ENCODE results near the gene PRTG.
"Not testable (repeated sequence)": the region's sequence is repeated elsewhere in the genome, so short reads cannot be mapped to it uniquely, and the experiment has no call there.

Gene PRTG

DNA sequence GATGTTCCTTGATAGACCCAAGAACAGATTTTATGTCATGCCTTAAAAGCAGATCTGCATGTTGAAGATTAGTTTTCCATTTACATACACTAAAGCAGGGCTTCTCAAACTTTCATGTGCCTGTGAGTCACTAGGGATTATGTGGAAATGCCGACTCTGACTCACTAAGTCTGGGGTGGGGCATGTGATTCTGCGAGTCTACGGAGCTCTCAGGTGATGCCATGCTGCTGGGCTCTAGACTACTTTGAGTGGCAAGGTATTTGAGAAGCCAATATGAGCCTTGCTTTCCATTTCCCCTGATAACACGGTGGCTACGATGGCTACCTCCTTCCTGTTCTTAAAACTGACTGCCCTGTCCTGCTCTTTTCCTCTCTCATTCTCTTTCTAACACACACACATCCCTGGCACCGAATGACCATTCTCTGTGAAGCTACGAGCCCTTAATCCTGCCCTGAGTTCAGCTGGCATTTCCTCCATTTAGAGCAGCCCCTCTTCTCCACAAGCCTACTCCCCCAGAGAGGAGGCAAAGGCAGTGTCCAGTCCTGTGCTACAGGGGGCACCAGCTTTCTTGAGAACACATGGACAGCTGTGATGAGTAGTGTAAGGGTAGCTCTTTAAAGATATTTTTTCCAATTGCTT, 115.1 kb downstream of the PRTG start:
- DNase-seq = no peak

DNA sequence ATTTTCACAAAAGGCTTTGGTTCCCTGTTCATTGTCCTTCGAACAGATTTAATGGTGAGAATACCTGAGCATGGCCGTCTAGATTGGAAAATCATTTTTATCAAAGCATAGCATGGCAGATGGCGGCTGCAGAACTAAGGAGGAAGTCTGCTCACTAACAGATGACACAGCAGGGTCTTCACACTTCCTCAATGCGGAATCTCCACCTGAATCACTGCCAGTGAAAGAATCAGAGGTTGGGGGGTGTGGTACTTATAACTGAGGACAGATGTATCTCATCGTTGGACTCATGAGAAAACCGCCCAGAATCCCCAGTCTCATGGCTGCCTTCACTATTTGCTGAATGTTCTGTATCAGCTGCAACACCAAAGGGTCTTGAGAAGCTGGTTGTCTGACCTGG, 123.2 kb downstream of the PRTG start:
- DNase-seq = no peak

DNA sequence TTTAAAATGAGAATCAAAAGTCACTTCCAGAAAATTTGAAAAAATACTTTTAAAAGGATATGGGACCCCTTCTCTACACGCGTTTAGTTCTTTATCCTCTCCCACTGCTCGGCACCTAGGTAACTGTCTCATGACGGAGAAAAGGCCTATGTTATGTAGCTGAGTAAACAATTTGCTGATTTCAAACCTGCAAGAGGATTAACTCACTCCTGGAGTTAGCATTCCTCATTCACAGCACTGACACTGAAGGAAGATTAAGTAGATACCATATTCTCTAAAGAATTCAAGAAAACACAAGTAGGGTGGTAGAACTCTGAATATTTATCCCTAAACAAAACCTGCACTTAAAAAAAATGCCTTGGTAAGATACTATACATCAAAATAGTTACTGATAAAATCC, 124.6 kb downstream of the PRTG start:
- DNase-seq = no peak

DNA sequence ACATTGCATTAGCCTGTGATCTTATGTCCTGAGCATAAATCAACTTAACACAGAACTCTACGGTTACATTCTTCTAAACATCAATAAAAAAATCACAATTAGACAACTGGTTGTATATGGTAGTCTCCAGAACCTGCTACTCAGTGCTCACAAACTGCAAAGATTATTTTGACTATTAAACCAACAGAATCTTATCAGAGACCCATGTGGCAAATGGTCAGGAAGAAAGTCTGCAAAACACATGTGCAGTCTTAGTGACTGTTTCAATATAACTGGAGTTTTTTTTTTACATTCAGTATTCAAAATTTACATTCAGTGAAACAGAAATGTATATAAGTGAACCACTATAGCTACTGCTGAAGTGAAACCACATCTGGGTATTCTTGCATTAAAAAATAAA, 127.5 kb downstream of the PRTG start:
- DNase-seq = no peak

DNA sequence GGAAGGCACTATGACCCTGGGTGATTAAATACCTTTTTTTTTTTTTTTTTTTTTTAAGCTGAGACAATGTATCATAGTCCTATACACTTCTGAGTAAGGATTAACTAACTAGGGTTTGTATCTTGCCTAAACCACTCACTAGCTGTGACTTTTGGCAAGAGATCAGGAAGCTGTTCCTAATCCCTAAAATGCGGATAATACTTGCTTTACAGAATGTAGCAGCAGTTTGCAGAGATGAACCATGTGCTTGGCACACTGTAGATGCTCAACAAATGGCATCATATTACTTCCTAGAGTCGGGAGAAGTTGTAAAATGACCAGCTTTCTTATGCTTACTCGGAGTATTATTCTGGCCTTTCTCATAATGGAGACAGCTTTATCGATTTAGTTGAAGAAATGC, 129.2 kb downstream of the PRTG start:
- DNase-seq = no peak

DNA sequence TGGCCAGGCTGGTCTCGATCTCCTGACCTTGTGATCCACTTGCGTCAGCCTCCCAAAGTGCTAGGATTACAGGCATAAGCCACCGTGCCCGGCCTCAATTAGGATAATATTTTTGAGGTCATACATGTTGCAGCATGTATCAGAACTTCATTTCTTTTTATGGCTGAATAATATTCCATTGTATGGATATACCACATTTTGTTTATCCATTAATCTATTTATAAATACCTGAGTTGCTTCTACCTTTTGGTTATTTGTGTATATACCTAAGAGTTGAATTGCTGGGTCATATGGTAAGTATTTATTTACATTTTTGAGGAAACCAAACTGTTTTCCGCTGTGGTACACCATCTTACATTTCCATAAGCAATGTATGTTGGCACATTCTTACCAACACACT, 136.7 kb downstream of the PRTG start:
- DNase-seq = no peak

DNA sequence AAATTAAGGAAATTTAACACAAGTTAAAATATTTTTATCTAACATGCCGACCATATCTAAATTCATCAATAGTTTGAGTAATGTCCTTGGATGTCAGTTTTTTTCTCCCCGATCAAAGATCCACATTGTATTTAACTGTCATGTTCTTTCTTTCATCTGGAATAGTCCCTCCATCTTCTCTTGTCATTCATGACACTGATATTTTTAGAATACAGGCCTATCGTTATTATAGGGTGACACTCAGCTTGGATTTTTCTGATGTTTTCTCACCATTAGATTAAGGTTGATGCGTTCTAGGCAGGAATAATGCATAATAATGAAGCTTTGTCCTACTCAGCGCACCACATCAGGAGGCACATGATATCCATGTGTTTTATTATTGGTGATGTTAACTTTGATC, 141.6 kb downstream of the PRTG start:
- DNase-seq = no peak

DNA sequence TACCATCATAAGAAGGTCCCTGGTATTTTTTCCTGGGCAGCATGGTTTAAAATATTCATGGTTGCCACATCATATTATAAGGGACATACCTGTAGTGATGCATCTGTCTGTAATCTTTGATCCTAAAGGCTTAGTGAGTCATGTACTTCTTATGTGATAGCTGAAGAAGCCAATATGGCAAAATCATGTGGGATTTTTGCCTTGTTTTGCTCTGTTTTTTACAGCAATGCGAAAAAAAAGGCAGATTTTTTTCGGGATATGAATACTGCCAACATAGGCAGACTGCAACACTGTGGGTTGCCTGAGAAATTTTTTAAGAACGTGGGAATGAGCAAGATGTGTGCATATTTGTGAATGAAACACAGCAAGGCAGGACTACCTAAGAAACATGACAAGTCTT, 143.5 kb downstream of the PRTG start:
- no peak for DNase-seq

DNA sequence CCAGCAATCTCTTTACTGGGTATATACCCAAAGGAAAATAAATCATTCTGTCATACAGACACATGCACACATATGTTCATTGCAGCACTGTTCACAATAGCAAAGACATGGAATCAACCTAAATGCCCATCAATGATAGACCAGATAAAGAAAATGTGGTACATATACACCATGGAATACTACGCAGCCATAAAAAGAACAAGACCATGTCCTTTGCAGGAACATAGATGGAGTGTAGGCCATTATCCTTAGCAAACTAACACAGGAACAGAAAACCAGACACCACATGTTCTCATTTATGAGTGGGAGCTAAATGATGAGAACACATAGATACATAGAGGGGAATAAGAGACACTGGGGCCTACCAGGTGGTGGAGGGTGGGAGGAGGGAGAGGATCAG, 149.9 kb downstream of the PRTG start:
- not testable (repeated sequence) for DNase-seq

DNA sequence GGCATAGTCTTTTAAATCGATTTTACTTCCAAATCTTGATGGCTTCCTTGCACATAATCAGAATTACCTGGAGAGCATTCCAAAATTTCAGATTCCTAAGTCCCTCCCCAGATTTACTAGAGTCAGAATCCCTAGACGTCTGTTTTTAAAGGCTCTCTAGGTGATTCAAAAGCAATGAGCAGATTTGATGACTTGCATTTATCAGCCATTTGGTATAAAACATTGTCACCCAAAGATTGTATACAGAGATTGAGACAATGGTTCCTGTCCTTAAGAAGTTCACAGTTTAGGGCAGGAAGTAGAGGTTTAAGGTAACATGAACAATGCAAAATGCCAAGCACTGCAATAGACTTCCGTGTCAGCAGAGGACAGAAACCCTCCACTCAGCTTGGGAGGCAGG, 152.2 kb downstream of the PRTG start:
- DNase-seq = no peak

DNA sequence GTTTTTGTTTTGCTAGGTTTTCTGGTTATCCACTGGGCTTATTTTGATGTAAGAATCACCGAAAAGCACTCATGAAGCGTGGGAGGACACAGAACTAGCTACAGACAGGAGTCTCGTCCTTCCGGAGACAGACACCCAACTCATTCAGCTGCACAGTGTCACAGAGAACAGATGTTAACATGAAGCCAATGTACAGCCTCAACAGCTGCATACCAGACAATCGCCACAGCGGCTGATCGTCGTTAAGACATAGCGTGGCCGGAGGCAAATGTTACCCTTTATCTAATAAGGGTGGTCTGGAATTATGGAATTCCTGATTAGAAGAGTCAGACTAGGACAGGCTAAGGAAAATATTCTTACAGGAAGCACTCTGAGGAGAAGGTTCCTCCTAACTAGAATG, 153.7 kb downstream of the PRTG start:
- no peak for DNase-seq

DNA sequence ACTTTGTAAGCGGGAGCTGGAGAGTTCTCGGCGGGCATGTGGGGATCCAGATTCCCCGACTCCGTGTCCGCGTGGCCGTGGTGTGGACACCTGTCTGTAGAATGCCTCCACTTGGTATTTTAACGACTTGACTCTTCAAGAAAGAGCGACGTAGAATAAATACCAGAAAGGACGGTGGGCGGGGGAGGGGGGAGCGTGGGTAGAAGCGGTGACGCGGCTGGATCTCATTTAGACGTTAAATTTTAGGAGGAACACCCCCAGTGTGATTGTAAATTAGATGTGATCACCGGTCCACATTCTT, 154.2 kb downstream of the PRTG start:
- no peak for DNase-seq

DNA sequence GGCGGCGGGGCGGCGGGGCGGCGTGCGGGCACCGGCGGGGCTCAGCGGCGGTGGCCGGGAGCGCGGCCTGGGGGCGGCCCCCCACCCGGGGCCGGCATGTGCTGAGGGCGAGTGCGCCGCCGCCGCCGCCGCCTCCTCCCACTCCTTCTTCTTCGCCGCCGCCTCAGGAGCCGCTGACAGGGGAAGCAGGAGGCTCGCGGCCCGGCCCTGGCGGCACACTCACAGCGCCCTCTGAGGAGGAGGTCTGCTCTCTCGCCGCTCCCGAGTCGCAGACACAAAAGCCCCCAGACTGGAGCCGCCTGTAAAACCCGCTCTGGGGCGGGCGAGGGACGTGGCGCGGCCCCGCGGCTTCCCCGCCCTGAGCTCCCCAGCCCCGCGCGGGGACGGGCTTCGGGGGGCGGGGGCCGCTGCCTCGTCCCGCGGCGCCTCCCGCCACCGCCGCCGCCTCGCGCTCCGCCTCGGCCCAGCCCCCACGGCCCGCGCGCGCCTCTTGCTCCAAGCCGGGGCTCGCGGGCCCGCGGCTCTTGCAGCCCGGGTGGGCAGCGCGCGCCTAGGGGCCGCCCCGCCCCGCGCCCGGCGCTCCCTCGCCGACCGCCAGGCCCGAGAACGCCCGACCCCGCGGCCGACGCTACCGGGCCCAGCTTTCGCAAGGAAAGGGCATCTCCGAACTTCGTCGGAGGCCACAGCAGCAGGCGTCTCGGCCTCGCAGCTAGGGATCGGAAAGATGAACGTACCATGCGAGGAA, 154.7 kb downstream of the PRTG start, which contains the start of gene PYGO1:
TSS of gene PYGO1 (minus strand) at position 276 of the 745 bp plus-strand sequence. CDS start 462 bp downstream, outside the sequence.
- DNase-seq = peak; percentile 48

DNA sequence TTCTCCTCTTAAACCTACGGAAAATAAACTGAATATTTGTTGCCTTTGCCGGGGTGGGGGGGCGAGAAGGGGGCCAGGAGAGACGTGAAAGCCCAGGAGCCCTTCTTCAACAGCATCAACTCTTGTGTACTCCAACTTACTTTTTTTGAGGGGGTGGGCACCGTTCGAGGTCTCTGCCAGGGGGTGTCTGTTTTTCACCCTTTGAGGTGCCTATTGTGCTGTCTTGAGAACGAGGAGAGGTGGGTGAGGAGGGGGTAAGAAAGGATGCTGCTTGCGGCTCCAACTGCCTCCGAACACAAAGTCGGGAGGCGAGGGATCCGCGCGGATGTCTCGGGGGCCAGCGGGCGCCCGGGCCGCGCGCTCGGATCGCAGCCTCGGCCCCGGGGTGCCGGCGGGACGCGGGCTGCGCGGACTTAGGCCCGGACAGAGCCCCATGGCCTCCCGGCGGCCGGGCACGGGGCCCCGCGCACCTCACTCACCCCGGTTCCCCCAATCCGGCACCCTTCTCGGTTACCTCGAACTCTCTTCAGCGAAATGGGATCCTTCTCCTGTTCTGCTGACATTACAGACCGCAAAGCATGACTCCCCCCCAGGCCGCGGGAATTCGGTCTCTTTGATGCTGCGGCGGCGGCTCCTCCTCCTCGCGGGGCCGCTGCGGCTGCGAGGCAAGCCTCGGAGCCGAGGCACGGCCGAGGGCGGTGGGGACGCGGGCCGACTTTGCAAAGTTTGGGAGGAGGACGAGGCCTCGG, 155.5 kb downstream of the PRTG start:
- no peak for DNase-seq

DNA sequence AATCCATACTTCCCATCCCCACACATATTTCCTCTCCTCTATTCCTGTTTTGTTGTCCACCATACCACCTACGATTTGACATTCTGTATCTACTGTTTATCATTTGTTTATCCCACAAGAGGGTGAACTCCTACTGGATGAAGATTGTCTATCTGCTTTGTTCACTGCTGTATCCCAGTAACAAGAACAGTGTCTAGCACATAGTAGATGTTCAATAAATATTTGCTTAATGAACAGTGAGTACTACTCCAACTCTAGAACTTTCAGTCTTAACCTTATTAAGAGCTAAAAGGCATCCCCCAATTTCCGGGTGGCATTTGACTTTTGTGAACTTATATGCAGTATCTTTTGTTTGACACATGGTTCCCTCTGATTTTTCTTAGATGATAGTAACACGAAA, 156.1 kb downstream of the PRTG start:
- DNase-seq = no peak

DNA sequence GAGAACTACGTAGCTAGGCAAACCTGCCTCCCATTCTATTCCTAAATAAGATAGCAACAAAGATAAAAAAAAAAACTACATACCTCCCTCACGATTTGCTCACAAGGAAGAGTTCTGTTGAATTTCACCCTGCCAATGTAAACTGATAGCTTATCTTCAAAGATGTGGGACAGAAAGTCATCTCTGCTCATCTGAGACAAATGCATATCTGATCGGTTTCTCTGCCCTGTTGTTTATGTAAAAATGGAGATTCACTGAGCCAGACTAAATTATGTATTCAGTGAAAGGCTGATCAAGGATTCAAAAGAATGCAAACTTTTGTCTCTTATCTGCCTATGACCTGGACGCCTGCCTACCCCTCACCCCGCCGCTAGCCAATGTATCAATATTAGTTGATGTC, 166.0 kb downstream of the PRTG start:
- no peak for DNase-seq

DNA sequence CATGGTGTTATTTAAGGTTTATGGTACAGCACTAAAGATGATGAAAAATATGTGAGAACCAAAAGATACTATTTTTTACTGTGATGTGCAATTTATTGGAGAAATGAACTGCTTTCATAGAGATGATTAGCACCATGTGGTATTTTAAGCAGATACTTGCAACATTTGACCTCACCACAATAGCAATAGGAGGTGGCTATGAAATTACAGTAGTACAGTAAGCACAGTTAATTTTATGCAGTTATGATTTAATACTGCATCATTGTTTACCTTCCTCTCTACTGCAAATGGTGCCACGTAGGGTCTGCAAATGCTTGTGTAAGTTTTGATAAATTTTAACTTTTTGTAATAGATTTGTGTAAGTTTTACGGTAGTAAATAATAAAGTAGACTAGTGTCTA, 168.9 kb downstream of the PRTG start:
- no peak for DNase-seq

DNA sequence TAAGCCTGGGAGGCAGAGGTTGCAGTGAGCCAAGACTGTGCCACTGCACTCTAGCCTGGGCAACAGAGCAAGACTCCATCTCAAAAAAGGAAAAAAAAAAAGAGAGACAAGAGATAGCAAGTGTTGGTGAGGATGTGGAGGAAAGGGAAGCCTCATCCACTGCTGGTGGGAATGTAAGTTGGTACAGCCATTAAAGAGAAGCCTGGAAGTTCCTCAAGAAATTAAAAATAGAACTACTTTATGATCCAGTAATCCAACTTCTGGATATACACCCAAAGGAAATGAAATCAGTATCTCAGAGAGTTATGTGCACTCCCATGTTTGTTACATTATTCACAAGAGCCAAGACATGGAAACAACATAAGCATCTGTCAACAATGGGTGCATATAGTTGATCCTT, 169.7 kb downstream of the PRTG start:
- DNase-seq = no peak

DNA sequence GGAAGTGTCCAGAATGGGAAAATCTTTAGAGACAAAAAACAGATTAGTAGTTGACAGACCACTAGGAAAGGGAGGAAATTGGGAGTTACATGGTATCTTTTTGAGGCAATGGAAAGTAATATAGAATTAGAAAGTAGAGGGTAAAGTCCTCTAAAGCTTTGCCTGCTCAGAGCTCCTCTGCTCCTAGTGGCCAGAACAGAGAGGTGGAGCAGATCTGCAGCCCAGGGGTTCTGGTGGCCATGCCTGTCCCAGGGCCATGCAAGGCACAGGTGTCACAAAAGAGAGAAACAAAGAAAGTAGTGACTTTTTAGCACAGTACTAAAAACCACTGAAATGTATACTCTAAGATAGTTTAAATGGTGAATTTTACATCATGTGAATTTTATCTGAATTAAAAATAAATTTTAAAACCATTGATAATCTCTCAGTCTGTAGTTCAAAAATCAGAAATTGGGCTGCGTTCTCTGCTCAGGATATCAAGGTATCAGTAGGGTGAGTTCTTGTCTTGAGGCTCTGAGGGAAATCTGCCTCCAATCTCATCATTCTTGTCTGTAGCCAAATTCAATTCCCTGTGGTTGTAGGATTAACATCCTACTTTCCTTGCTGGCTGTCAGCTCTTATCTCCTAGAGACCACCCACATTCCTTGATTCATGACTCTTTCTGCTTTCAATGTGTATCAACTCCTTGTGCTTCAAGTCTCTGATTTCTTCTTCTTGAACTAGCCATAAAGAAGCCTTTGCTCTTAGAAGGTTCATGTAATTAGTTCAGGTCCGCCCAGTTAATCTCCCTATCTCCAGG, 178.4 kb downstream of the PRTG start:
- DNase-seq = no peak

DNA sequence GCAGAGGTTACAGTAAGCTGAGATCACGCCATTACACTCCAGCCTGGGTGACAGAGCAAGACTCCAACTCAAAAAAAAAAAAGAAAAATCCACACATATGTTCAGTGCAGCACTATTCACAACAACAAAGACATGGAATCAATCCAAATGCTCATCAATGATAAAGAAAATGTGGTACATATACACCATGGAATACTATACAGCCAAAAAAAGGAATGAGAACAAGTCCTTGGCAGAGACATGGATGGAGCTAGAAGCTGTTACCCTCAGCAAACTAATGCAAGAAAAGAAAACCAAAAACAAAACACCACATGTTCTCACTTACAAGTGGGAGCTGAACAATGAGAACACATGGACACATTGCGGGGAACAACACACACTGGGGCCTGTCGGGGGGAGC, 180.4 kb downstream of the PRTG start:
- no peak for DNase-seq
